ENCODE data around the gene CD58.

The CD58 gene

GRCh38 chr1:116572771-116573430, 2.1 kb upstream of the CD58 start:
- no peak for TF ChIP-seq CTCF (IDR thresholded peaks at IDR 0.05; ENCODE audit: insufficient read depth, low read length, missing control alignments)
- no peak for DNase-seq (ENCODE audit: low read depth, low spot score)
- ChIA-PET CTCF (interaction anchor here (1.1 to 5.0 kb wide), 7 partner anchors 11 to 484 kb away, joined by 3 to 83 read pairs (median 7); no protein-coding TSS in a partner anchor), POLR2A (no interaction called here)
- H3K4me3 ChIP-seq (ENCODE audit: low read depth, low read length), result no peak overlapping the region

- ChIA-PET POLR2A (no interaction called here), CTCF (interaction anchor here (1.3 to 5.0 kb wide), 5 partner anchors 12 to 433 kb away, joined by 4 to 83 read pairs (median 10); no protein-coding TSS in a partner anchor)
- H3K4me3 ChIP-seq (ENCODE audit: low read depth, low read length), result no peak overlapping the region
- no peak for DNase-seq (ENCODE audit: low read depth, low spot score)
- TF ChIP-seq CTCF (IDR thresholded peaks at IDR 0.05; ENCODE audit: insufficient read depth, low read length, missing control alignments), result no peak
Measured at GRCh38 chr1:116572099-116572498, 1.3 kb upstream of the CD58 start.

- ChIA-PET CTCF (interaction anchor here (1.3 to 5.0 kb wide), 4 partner anchors 13 to 433 kb away, joined by 4 to 83 read pairs (median 32); no protein-coding TSS in a partner anchor), POLR2A (interaction anchor here (1.5 kb wide), 1 partner anchor 11 kb away, joined by 3 read pairs; no protein-coding TSS in a partner anchor)
- no peak for TF ChIP-seq CTCF (IDR thresholded peaks at IDR 0.05; ENCODE audit: insufficient read depth, low read length, missing control alignments)
- DNase-seq (ENCODE audit: low read depth, low spot score), result no peak
- peak overlapping the region; percentile 73 for H3K4me3 ChIP-seq (ENCODE audit: low read depth, low read length)
Measured at GRCh38 chr1:116571215-116571919, 541 bp upstream of the CD58 start.

- CTCF ChIA-PET, result interaction anchor here (0.8 to 1.9 kb wide), 5 partner anchors 10 to 431 kb away, joined by 3 to 5 read pairs (median 4); no protein-coding TSS in a partner anchor
Measured at GRCh38 chr1:116569776-116570357, 959 bp downstream of the CD58 start.

GRCh38 chr1:116569381-116569670, 1.5 kb downstream of the CD58 start:
- DNase-seq (ENCODE audit: low read depth, low spot score), result no peak
- no peak for TF ChIP-seq CTCF (IDR thresholded peaks at IDR 0.05; ENCODE audit: insufficient read depth, low read length, missing control alignments)
- POLR2A ChIA-PET, result no interaction called here
- CTCF ChIA-PET, result interaction anchor here (0.8 to 1.9 kb wide), 6 partner anchors 10 to 430 kb away, joined by 3 to 5 read pairs (median 4); no protein-coding TSS in a partner anchor
- no peak overlapping the region for H3K4me3 ChIP-seq (ENCODE audit: low read depth, low read length)

More at GRCh38 chr1:116569776-116570357, 959 bp downstream of the CD58 start:
- H3K4me3 ChIP-seq (ENCODE audit: low read depth, low read length), result peak overlapping the region; percentile 73
- no peak for TF ChIP-seq CTCF (IDR thresholded peaks at IDR 0.05; ENCODE audit: insufficient read depth, low read length, missing control alignments)
- no peak for DNase-seq (ENCODE audit: low read depth, low spot score)
- POLR2A ChIA-PET, result interaction anchor here (1.5 kb wide), 1 partner anchor 12 kb away, joined by 3 read pairs; no protein-coding TSS in a partner anchor

Data from AG04449 (cell line).